B cell (primary cell): ENCODE data around the gene TRAFD1.

Experiments used
- CTCF ChIP-seq: fragments of 200-600 bp; IDR thresholded peaks from one replicate; pipeline ENCODE4 v1.8.0; 2022; ENCODE audit warnings: antibody characterized with exemption, mild to moderate bottlenecking
- EZH2 ChIP-seq: IDR thresholded peaks from 2 replicates; pipeline ENCODE4 v1.6.1; 2012; ENCODE audit warnings: borderline replicate concordance, low read depth, mild to moderate bottlenecking, moderate library complexity, low read length; ENCODE audit not compliant: insufficient read depth, poor library complexity, severe bottlenecking

- TF ChIP-seq CTCF (no peak), EZH2 (no peak)
Measured at GRCh38 chr12:112134731-112135130, 9.4 kb downstream of the TRAFD1 start.
